Stimulated activated CD8-positive, alpha-beta memory T cell treated with anti-CD3 and anti-CD28 coated beads, Interleukin-7, amount 100 ng/mL, for 4 hours (primary cell): ENCODE measurements around the gene PXYLP1.

Experiments
- DNase-seq, 2 donors: peaks; one replicate each; pipeline ENCODE4 v3.0.0-alpha.2; 2020; ENCODE audit warnings: low read depth in 2 of 2

The PXYLP1 gene

GRCh38 chr3:141229132-141229531, 2.5 kb upstream of the PXYLP1 start:
- DNase-seq = no peak

GRCh38 chr3:141230293-141230692, 1.3 kb upstream of the PXYLP1 start:
- DNase-seq = no peak

- DNase-seq = no peak
These were observed 563 bp downstream of the PXYLP1 start for GRCh38 chr3:141231952-141232823.

- no peak for DNase-seq
These were observed 2.0 kb downstream of the PXYLP1 start for GRCh38 chr3:141233457-141234161.

- DNase-seq = no peak
These were observed 2.7 kb downstream of the PXYLP1 start for GRCh38 chr3:141234283-141234682.

GRCh38 chr3:141235661-141236171, 4.1 kb downstream of the PXYLP1 start:
- no peak for DNase-seq

GRCh38 chr3:141236361-141236760, 4.7 kb downstream of the PXYLP1 start:
- no peak for DNase-seq

GRCh38 chr3:141237701-141238521, 6.3 kb downstream of the PXYLP1 start:
- DNase-seq = no peak

- DNase-seq = no peak
These were observed 8.1 kb downstream of the PXYLP1 start for GRCh38 chr3:141239511-141240281.

- DNase-seq = no peak
These were observed 8.7 kb downstream of the PXYLP1 start for GRCh38 chr3:141240286-141240685.

GRCh38 chr3:141240687-141241615, 9.3 kb downstream of the PXYLP1 start:
- DNase-seq = no peak

GRCh38 chr3:141241616-141242376, 10.2 kb downstream of the PXYLP1 start:
- no peak for DNase-seq

GRCh38 chr3:141242377-141243092, 10.9 kb downstream of the PXYLP1 start:
- no peak for DNase-seq

GRCh38 chr3:141243271-141243707, 11.7 kb downstream of the PXYLP1 start:
- peak; percentile 65 to 68 for DNase-seq

GRCh38 chr3:141246224-141246957, 14.8 kb downstream of the PXYLP1 start:
- DNase-seq = no peak

GRCh38 chr3:141246958-141247301, 15.3 kb downstream of the PXYLP1 start:
- DNase-seq = no peak

- DNase-seq = no peak
These were observed 16.4 kb downstream of the PXYLP1 start for GRCh38 chr3:141248064-141248463.

- DNase-seq = no peak
These were observed 17.4 kb downstream of the PXYLP1 start for GRCh38 chr3:141249041-141249440.
